Upper lobe of left lung (tissue), 6 donors: Measurements from ENCODE around the gene TREML2. TPM values are rescaled to one million over a fixed set of nuclear protein-coding genes. Genes with fewer than 3 reads are reported as not detected.

ENCODE experiments used
- ATAC-seq, 2 donors: fragments of 200-7000 bp; cut with Tn5 transposase; one replicate each; pipeline ENCODE4 v1.9.1; 2022; ENCODE audit warnings: mild to moderate bottlenecking in 2 of 2, moderate library complexity in 2 of 2; ENCODE audit not compliant: low FRiP score in 2 of 2
- DNase-seq, 2 donors: peaks; one replicate each; pipeline ENCODE4 v3.0.0-alpha.2; 2019 to 2020
- H3K27ac ChIP-seq, 4 donors: fragments of 200-600 bp; sonication (generic); one replicate each; pipeline ENCODE4 v1.5.1; 2016 to 2019
- H3K27me3 ChIP-seq, 4 donors: fragments of 200-600 bp; sonication (generic); one replicate each; pipeline ENCODE4 v1.5.1; 2017 to 2019
- H3K36me3 ChIP-seq, 4 donors: fragments of 200-600 bp; sonication (generic); one replicate each; pipeline ENCODE4 v1.5.1; 2016 to 2019
- H3K4me1 ChIP-seq, 4 donors: fragments of 200-600 bp; sonication (generic); one replicate each; pipeline ENCODE4 v1.5.1; 2018 to 2019
- H3K4me3 ChIP-seq, 4 donors: fragments of 200-600 bp; sonication (generic); one replicate each; pipeline ENCODE4 v1.5.1; 2017 to 2019; ENCODE audit warnings: mild to moderate bottlenecking in 2 of 4, moderate library complexity in 1 of 4
- H3K9me3 ChIP-seq, 4 donors: fragments of 200-600 bp; sonication (generic); one replicate each; pipeline ENCODE4 v1.5.1; 2018 to 2019
- EP300 ChIP-seq, 4 donors: sonication (generic); formaldehyde crosslinking; IDR thresholded peaks; one replicate each; pipeline ENCODE4 v1.5.1; 2017; ENCODE audit warnings: antibody characterized with exemption in 4 of 4, control low read depth in 2 of 4
- POLR2A ChIP-seq, 4 donors: fragments of 450-650 bp; IDR thresholded peaks; one replicate each; pipeline ENCODE4 v1.5.1; 2016 to 2017; ENCODE audit warnings: antibody characterized with exemption in 4 of 4, mild to moderate bottlenecking in 2 of 4
- POLR2AphosphoS5 ChIP-seq, 2 donors: sonication (generic); formaldehyde crosslinking; IDR thresholded peaks; one replicate each; pipeline ENCODE4 v1.5.1; 2017; ENCODE audit warnings: antibody characterized with exemption in 2 of 2
- WGBS, 2 donors: methylation state at CpG; one replicate each; pipeline ENCODE4 v1.1.5; 2017 to 2018; 5-methylcytosine and 5-hydroxymethylcytosine counted together
- total RNA-seq, 6 donors: library from RNA; depleted of rRNA in 4 of 6; stranded (reverse); fragments of >200 nt in 4 of 6; gene quantifications; one replicate each; pipeline versions ENCODE4 v1.1.0 to v1.2.1, GENCODE V29; 2016 to 2021
- TF ChIP-seq, protein P1 (sequence below), 6 experiments: fragments of 450-650 bp in 4 of 6; fragments of 200-600 bp in 2 of 6; sonication (generic) in 2 of 6; IDR thresholded peaks; one replicate each; pipeline ENCODE4 v1.5.1; 2016 to 2019; ENCODE audit warnings: antibody characterized with exemption in 6 of 6
- donor health status: DM: no; HTN: no; CAD: no; lungs with moderate emphysema.
- donor health status: DM: no; HTN: yes; CAD: no; lungs with severe emphysema.

The TREML2 gene
- total RNA-seq, 6 donors from 2014 or later = 0.67 to 2.3 (median 1.5) TPM; not detected in 1

- Histone ChIP-seq H3K9me3 (no peaks in the 10 kb centered on the region), H3K4me3 (no peak overlapping the region), H3K4me1 (no peaks in the 10 kb centered on the region), H3K27me3 (no peaks in the 10 kb centered on the region), H3K36me3 (no peaks in the 10 kb centered on the region), H3K27ac (no peak overlapping the region)
- TF ChIP-seq, protein P1, sequence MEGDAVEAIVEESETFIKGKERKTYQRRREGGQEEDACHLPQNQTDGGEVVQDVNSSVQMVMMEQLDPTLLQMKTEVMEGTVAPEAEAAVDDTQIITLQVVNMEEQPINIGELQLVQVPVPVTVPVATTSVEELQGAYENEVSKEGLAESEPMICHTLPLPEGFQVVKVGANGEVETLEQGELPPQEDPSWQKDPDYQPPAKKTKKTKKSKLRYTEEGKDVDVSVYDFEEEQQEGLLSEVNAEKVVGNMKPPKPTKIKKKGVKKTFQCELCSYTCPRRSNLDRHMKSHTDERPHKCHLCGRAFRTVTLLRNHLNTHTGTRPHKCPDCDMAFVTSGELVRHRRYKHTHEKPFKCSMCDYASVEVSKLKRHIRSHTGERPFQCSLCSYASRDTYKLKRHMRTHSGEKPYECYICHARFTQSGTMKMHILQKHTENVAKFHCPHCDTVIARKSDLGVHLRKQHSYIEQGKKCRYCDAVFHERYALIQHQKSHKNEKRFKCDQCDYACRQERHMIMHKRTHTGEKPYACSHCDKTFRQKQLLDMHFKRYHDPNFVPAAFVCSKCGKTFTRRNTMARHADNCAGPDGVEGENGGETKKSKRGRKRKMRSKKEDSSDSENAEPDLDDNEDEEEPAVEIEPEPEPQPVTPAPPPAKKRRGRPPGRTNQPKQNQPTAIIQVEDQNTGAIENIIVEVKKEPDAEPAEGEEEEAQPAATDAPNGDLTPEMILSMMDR (IDR thresholded peaks at IDR 0.05) = no peak
- TF ChIP-seq POLR2AphosphoS5 (IDR thresholded peaks at IDR 0.05) (no peak), EP300 (IDR thresholded peaks at IDR 0.05) (no peak), POLR2A (IDR thresholded peaks at IDR 0.05) (no peak)
- peak in 1 of 2 donors; percentile 56 for ATAC-seq
- 87 to 89% methylated on average over 3 to 4 of the region's 4 CpGs for WGBS, 2 donors
- no peak for DNase-seq
These were observed 28.8 kb upstream of the TREML2 start for GRCh38 chr6:41229721-41230120.

DNA sequence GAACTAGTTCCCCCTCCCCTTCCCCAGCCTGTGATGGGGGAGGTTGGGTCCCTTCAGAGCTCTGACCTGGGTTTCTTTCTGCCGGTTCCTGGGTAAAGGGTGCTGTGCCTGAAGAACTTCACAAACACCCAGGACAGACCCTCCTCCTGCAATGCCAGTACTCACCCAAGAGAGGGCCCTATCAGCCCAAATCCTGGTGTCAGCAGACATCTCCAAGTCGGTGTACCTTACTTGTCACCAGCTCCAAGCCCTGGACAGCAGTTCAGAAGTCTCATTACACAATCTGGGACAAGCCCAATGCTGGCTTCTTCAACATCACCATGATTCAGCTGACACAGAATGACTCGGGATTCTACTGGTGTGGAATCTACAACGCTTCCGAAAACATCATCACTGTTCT is 27.7 kb upstream of the TREML2 start:
- H3K27me3 ChIP-seq = no peaks in the 10 kb centered on the region
- H3K4me1 ChIP-seq = no peaks in the 10 kb centered on the region
- H3K36me3 ChIP-seq = no peaks in the 10 kb centered on the region
- TF ChIP-seq EP300 (IDR thresholded peaks at IDR 0.05) = no peak
- TF ChIP-seq, protein P1 (IDR thresholded peaks at IDR 0.05) = no peak
- no peak for TF ChIP-seq POLR2AphosphoS5 (IDR thresholded peaks at IDR 0.05)
- TF ChIP-seq POLR2A (IDR thresholded peaks at IDR 0.05) = no peak
- ATAC-seq (peak; percentile 60 to 68), DNase-seq (peak in 1 of 2 donors; percentile 58)
- 41 to 52% methylated on average over 3 to 5 of the region's 5 CpGs for WGBS, 2 donors
- H3K27ac ChIP-seq = no peak overlapping the region
- no peak overlapping the region for H3K4me3 ChIP-seq
- H3K9me3 ChIP-seq = no peaks in the 10 kb centered on the region

GRCh38 chr6:41228096-41228495 is 27.1 kb upstream of the TREML2 start, which contains the start of gene TREML4:
Gene TREML4 (plus strand): TSS chr6:41228349. CDS start chr6:41228428, 79 bp downstream.
- ATAC-seq = no peak
- Histone ChIP-seq H3K9me3 (no peaks in the 10 kb centered on the region), H3K4me1 (no peaks in the 10 kb centered on the region), H3K4me3 (no peak within 1 kb of the TSS), H3K27me3 (no peaks in the 10 kb centered on the region), H3K36me3 (no peaks in the 10 kb centered on the region), H3K27ac (no peak within 1 kb of the TSS)
- DNase-seq = no peak
- WGBS, 2 donors = 67 to 80% methylated on average over 2 to 5 of the region's 5 CpGs
- TF ChIP-seq, protein P1 (IDR thresholded peaks at IDR 0.05) = no peak
- no peak for TF ChIP-seq POLR2A (IDR thresholded peaks at IDR 0.05)
- TF ChIP-seq POLR2AphosphoS5 (IDR thresholded peaks at IDR 0.05) = no peak
- no peak for TF ChIP-seq EP300 (IDR thresholded peaks at IDR 0.05)

- Histone ChIP-seq H3K27ac (no peak overlapping the region), H3K4me3 (no peak overlapping the region), H3K36me3 (no peaks in the 10 kb centered on the region), H3K4me1 (no peaks in the 10 kb centered on the region), H3K27me3 (no peaks in the 10 kb centered on the region), H3K9me3 (no peaks in the 10 kb centered on the region)
- 44 to 55% methylated on average over 3 of the region's 3 CpGs for WGBS, 2 donors
- DNase-seq = no peak
- ATAC-seq = no peak
- no peak for TF ChIP-seq POLR2AphosphoS5 (IDR thresholded peaks at IDR 0.05)
- TF ChIP-seq, protein P1 (IDR thresholded peaks at IDR 0.05) = no peak
- TF ChIP-seq EP300 (IDR thresholded peaks at IDR 0.05) = no peak
- no peak for TF ChIP-seq POLR2A (IDR thresholded peaks at IDR 0.05)
These were observed 25.8 kb upstream of the TREML2 start for GRCh38 chr6:41226752-41227151.

- 80 to 85% methylated on average over 1 of the region's 1 CpG for WGBS, 2 donors
- no peak for ATAC-seq
These were observed 23.9 kb upstream of the TREML2 start for GRCh38 chr6:41224800-41225199.

More at GRCh38 chr6:41224800-41225199, 23.9 kb upstream of the TREML2 start:
- Histone ChIP-seq H3K4me1 (no peaks in the 10 kb centered on the region), H3K36me3 (no peaks in the 10 kb centered on the region), H3K27ac (no peak overlapping the region), H3K9me3 (peaks cover 0 to 6% (median 0%) of the 10 kb centered on the region in 4 donors), H3K27me3 (no peaks in the 10 kb centered on the region), H3K4me3 (no peak overlapping the region)
- no peak for TF ChIP-seq EP300 (IDR thresholded peaks at IDR 0.05)
- TF ChIP-seq, protein P1 (IDR thresholded peaks at IDR 0.05) = no peak
- no peak for TF ChIP-seq POLR2AphosphoS5 (IDR thresholded peaks at IDR 0.05)
- TF ChIP-seq POLR2A (IDR thresholded peaks at IDR 0.05) = no peak
- DNase-seq = no peak
